HG03196 (cell line): ENCODE measurements around the gene SEMA4A.
"Not testable (repeated sequence)": the region's sequence is repeated elsewhere in the genome, so short reads cannot be mapped to it uniquely, and the experiment has no call there.

Source experiments
- ATAC-seq: cut with Tn5 transposase; IDR thresholded peaks from one replicate; pipeline ENCODE4 v1.9.1; 2021; ENCODE audit not compliant: unreplicated experiment

The SEMA4A gene

GRCh38 chr1:156118177-156118868 lies 35.1 kb upstream of the SEMA4A start:
- ATAC-seq: no peak

- ATAC-seq: no peak
Measured at GRCh38 chr1:156119503-156120209, 33.7 kb upstream of the SEMA4A start.

GRCh38 chr1:156120318-156120717 lies 33.1 kb upstream of the SEMA4A start:
- no peak for ATAC-seq

- not testable (repeated sequence) for ATAC-seq
Measured at GRCh38 chr1:156121005-156121404, 32.4 kb upstream of the SEMA4A start.

- no peak for ATAC-seq
Measured at GRCh38 chr1:156121457-156121856, 31.9 kb upstream of the SEMA4A start.

GRCh38 chr1:156122086-156122485 lies 31.3 kb upstream of the SEMA4A start:
- ATAC-seq: no peak

- ATAC-seq: no peak
Measured at GRCh38 chr1:156122519-156123355, 30.6 kb upstream of the SEMA4A start.

GRCh38 chr1:156123356-156124196 lies 29.8 kb upstream of the SEMA4A start:
- ATAC-seq: no peak

GRCh38 chr1:156124557-156125483 lies 28.6 kb upstream of the SEMA4A start:
- ATAC-seq: no peak

GRCh38 chr1:156125544-156125943 lies 27.8 kb upstream of the SEMA4A start:
- ATAC-seq: not testable (repeated sequence)

GRCh38 chr1:156126043-156126629 lies 27.2 kb upstream of the SEMA4A start:
- ATAC-seq: peak; percentile 32

GRCh38 chr1:156126630-156127534 lies 26.5 kb upstream of the SEMA4A start:
- ATAC-seq: peak; percentile 28

GRCh38 chr1:156128308-156128653 lies 25.1 kb upstream of the SEMA4A start:
- no peak for ATAC-seq

- no peak for ATAC-seq
Measured at GRCh38 chr1:156128654-156129597, 24.5 kb upstream of the SEMA4A start.

- no peak for ATAC-seq
Measured at GRCh38 chr1:156129687-156130577, 23.5 kb upstream of the SEMA4A start.

- ATAC-seq: no peak
Measured at GRCh38 chr1:156130578-156130942, 22.8 kb upstream of the SEMA4A start.
